HepG2 (cell line): ENCODE results near the gene MCEE. TPM values are rescaled to one million over a fixed set of nuclear protein-coding genes. Genes with fewer than 3 reads are reported as not detected.

ENCODE experiments used
- ATAC-seq: fragments of 200-7000 bp; cut with Tn5 transposase; 3 replicates; pipeline ENCODE4 v1.9.1; 2020; ENCODE audit warnings: mild to moderate bottlenecking, moderate library complexity
- BruUV-seq: library from RNA; stranded (reverse); fragments of 400-500 nt; replicated peaks from 2 replicates; lab custom pipeline; 2021; lab: Mats Ljungman, UMichigan
- CTCF ChIA-PET: fragments of 300-600 bp; formaldehyde crosslinking; extraction: SDS; loops from one replicate; lab custom pipeline; 2021; ENCODE audit warnings: low total read pairs, inconsistent platforms, low intra/inter-chr PET ratio; lab: Yijun Ruan, JAX
- POLR2A ChIA-PET: fragments of 350-600 bp; sonication (Branson Sonifier 250); formaldehyde crosslinking; loops from one replicate; lab custom pipeline; 2020; ENCODE audit warnings: antibody characterized with exemption, inconsistent platforms; lab: Yijun Ruan, JAX
- DNase-seq: peaks from one replicate; pipeline ENCODE4 v3.0.0-alpha.2; 2015; ENCODE audit warnings: low spot score
- FAIRE-seq: peaks from 3 replicates; lab custom pipeline; 2011; peaks lifted over from hg19 to GRCh38; lab: Jason Lieb, UNC
- H2AFZ ChIP-seq: one replicate; pipeline ENCODE4 v1.6.1; 2011; ENCODE audit warnings: low read length, inconsistent platforms
- H3K27ac ChIP-seq: fragments of 300-600 bp; 3 replicates; pipeline ENCODE4 v1.8.0; 2011; ENCODE audit warnings: mixed run types, mild to moderate bottlenecking, mixed read lengths, low read length, inconsistent platforms; ENCODE audit not compliant: insufficient read depth; ENCODE audit errors: extremely low read length
- H3K27me3 ChIP-seq, 2 experiments: fragments of 200-600 bp in 1 of 2; 2 replicates in 1 of 2; 3 replicates in 1 of 2; pipeline versions ENCODE4 v1.6.0 to v1.8.0; 2011; ENCODE audit warnings: low read length in 2 of 2, mild to moderate bottlenecking in 2 of 2, moderate library complexity in 2 of 2, inconsistent platforms in 1 of 2; ENCODE audit not compliant: insufficient read depth in 2 of 2, control insufficient read depth in 1 of 2
- H3K36me3 ChIP-seq, 2 experiments: fragments of 200-600 bp in 1 of 2; replicated peaks in 1 of 2; 2 replicates in 1 of 2; 3 replicates in 1 of 2; pipeline versions ENCODE4 v1.5.1 to v1.8.0; 2011; ENCODE audit warnings: low read length in 2 of 2, inconsistent platforms in 1 of 2; ENCODE audit not compliant: insufficient read depth in 2 of 2, control insufficient read depth in 1 of 2
- H3K4me1 ChIP-seq: 2 replicates; pipeline ENCODE4 v1.5.1; 2012; ENCODE audit warnings: low read length, inconsistent platforms; ENCODE audit not compliant: insufficient read depth
- H3K4me2 ChIP-seq: 2 replicates; pipeline ENCODE4 v1.6.0; 2011; ENCODE audit warnings: low read depth, low read length, inconsistent platforms
- H3K4me3 ChIP-seq, 3 experiments: fragments of 200-600 bp in 1 of 3; sonication (generic), shearing (Covaris generic) in 1 of 3; replicated peaks in 1 of 3; 2 replicates each; pipeline ENCODE4 v1.5.1; 2011 to 2016; ENCODE audit warnings: low read length in 3 of 3, inconsistent platforms in 2 of 3, low read depth in 2 of 3, mild to moderate bottlenecking in 2 of 3, control low read depth in 1 of 3, mixed read lengths in 1 of 3; ENCODE audit not compliant: insufficient read depth in 1 of 3
- H3K79me2 ChIP-seq: one replicate; pipeline ENCODE4 v1.6.1; 2011; ENCODE audit warnings: low read length, inconsistent platforms; ENCODE audit not compliant: insufficient read depth
- H3K9ac ChIP-seq: 2 replicates; pipeline ENCODE4 v1.6.0; 2011; ENCODE audit warnings: mild to moderate bottlenecking, low read depth, low read length, inconsistent platforms; ENCODE audit not compliant: insufficient read depth
- H3K9me3 ChIP-seq: 2 replicates; pipeline ENCODE4 v1.5.1; 2012; ENCODE audit warnings: mild to moderate bottlenecking, low read length
- H4K20me1 ChIP-seq: 2 replicates; pipeline ENCODE4 v1.6.0; 2011; ENCODE audit warnings: inconsistent platforms, mild to moderate bottlenecking, low read length, moderate library complexity; ENCODE audit not compliant: insufficient read depth
- FOXO4 ChIP-seq: sonication (generic); formaldehyde crosslinking; conservative IDR thresholded peaks from 2 replicates; pipeline ENCODE4 v1.8.1; 2023; ENCODE audit warnings: missing genetic modification reagents
- HIVEP1 ChIP-seq: sonication (generic); formaldehyde crosslinking; IDR thresholded peaks from 2 replicates; pipeline ENCODE4 v1.4.0; 2020; ENCODE audit warnings: mild to moderate bottlenecking, missing genetic modification reagents
- MNT ChIP-seq: fragments of 450-650 bp; IDR thresholded peaks from 2 replicates; pipeline ENCODE4 v1.6.1; 2016
- TRIM24 ChIP-seq: sonication (generic); formaldehyde crosslinking; IDR thresholded peaks from 2 replicates; pipeline ENCODE4 v1.8.0; 2022; ENCODE audit warnings: mild to moderate bottlenecking, missing genetic modification reagents
- ZBTB21 ChIP-seq: sonication (generic); formaldehyde crosslinking; IDR thresholded peaks from 2 replicates; pipeline ENCODE4 v1.4.0; 2020; ENCODE audit warnings: missing genetic modification reagents
- ZFYVE20 ChIP-seq: sonication (generic); formaldehyde crosslinking; IDR thresholded peaks from 2 replicates; pipeline ENCODE4 v1.8.0; 2023; ENCODE audit warnings: low read depth, mild to moderate bottlenecking, moderate library complexity, missing genetic modification reagents, borderline replicate concordance
- ZKSCAN8 ChIP-seq: IDR thresholded peaks from 2 replicates; pipeline ENCODE4 v1.6.1; 2016; ENCODE audit warnings: borderline replicate concordance, missing genetic modification reagents, missing compliant biosample characterization
- ZNF432 ChIP-seq: sonication (generic); formaldehyde crosslinking; IDR thresholded peaks from 2 replicates; pipeline ENCODE4 v1.5.0; 2020; ENCODE audit warnings: missing genetic modification reagents, mild to moderate bottlenecking, borderline replicate concordance
- ZNF552 ChIP-seq: sonication (generic); formaldehyde crosslinking; IDR thresholded peaks from 2 replicates; pipeline ENCODE4 v1.9.0; 2022; ENCODE audit warnings: missing genetic modification reagents, mild to moderate bottlenecking, borderline replicate concordance
- ZSCAN5A ChIP-seq: sonication (generic); formaldehyde crosslinking; IDR thresholded peaks from 2 replicates; pipeline ENCODE4 v1.8.0; 2022; ENCODE audit warnings: mild to moderate bottlenecking, missing genetic modification reagents, borderline replicate concordance
- WGBS: methylation state at CpG from one replicate; pipeline ENCODE4 v1.1.6; 2017; ENCODE audit warnings: low lambda C conversion rate; 5-methylcytosine and 5-hydroxymethylcytosine counted together
- in situ Hi-C: cut with HindIII; loops from 2 replicates; pipeline ENCODE4 v1.10.0; 2017; ENCODE audit warnings: low pct_unique_long_range_greater_than_20kb; ENCODE audit not compliant: extremely low pct_ligation_motif_present
- intact Hi-C: fragments of 100-400 bp; cut with micrococcal nuclease; formaldehyde crosslinking; loops from one replicate; pipeline ENCODE4 v1.10.0; 2022; ENCODE audit not compliant: unreplicated experiment
- polyA plus RNA-seq, 8 experiments: library from polyadenylated mRNA; depleted of rRNA in 3 of 8; stranded (reverse) in 7 of 8; unstranded in 1 of 8; fragments of >200 nt; fragmentation: Illumina TruSeq in 4 of 8; extraction: Trizol in 4 of 8; gene quantifications; 2 replicates each; pipeline versions ENCODE4 v1.2.1 to v1.2.3, GENCODE V29; 2011 to 2016; ENCODE audit warnings: low read depth in 4 of 8, missing spikeins in 1 of 8, mixed read lengths in 1 of 8; ENCODE audit not compliant: insufficient read depth in 1 of 8
- total RNA-seq, 5 experiments: library from RNA; depleted of rRNA; stranded (reverse); fragments of >200 nt; fragmentation: Illumina TruSeq; extraction: Trizol; gene quantifications; 2 replicates each; pipeline ENCODE4 v1.2.3, GENCODE V29; 2016; ENCODE audit warnings: low read depth in 1 of 5

The MCEE gene
- total and polyA plus RNA-seq, 2 of the 13 experiments (the other 11 are each of a cell fraction or from before 2014, with no cell fraction given), result 32.0 to 66.9 TPM

- Histone ChIP-seq H3K9me3 (no peaks in the 10 kb centered on the region), H3K4me2 (no peak overlapping the region), H3K36me3 (peaks cover 35 to 65% of the 10 kb centered on the region in 2 experiments), H3K79me2 (no peaks in the 10 kb centered on the region), H3K9ac (no peak overlapping the region), H3K4me1 (no peaks in the 10 kb centered on the region), H3K27ac (no peak overlapping the region), H4K20me1 (peaks cover 8% of the 10 kb centered on the region), H2AFZ (no peak overlapping the region), H3K27me3 (no peaks in the 10 kb centered on the region), H3K4me3 (no peak overlapping the region)
- intact Hi-C loops, result no loop called here
- DNase-seq (no peak), ATAC-seq (no peak), FAIRE-seq (no peak)
- in situ Hi-C loops, result no loop called here
- no TSS peak for BruUV-seq
- no peak for TF ChIP-seq TRIM24 (CRISPR knock-in tag)
- TF ChIP-seq ZNF552, result no peak
- TF ChIP-seq ZSCAN5A (CRISPR knock-in tag), result no peak
- no peak for TF ChIP-seq FOXO4 (CRISPR knock-in tag)
- TF ChIP-seq ZBTB21, result no peak
- TF ChIP-seq ZKSCAN8 (CRISPR knock-in tag), result no peak
- no peak for TF ChIP-seq MNT
- TF ChIP-seq ZNF432 (CRISPR knock-in tag), result no peak
- no peak for TF ChIP-seq HIVEP1 (CRISPR knock-in tag)
- TF ChIP-seq ZFYVE20 (CRISPR knock-in tag), result no peak
- CTCF ChIA-PET, result no interaction called here
- POLR2A ChIA-PET, result interaction anchor here (1.1 to 1.5 kb wide), 2 partner anchors 18 to 19 kb away, joined by 3 to 4 read pairs; partner anchors contain the start of genes MCEE and MPHOSPH10
- 94% methylated on average over 2 of the region's 2 CpGs for whole genome bisulfite sequencing
Measured at GRCh38 chr2:71148506-71149063, 18.6 kb upstream of the MCEE start.
